ENCODE results near the gene SNAI1.

SNAI1 gene

GRCh38 chr20:50015993-50016770, 33.4 kb downstream of the SNAI1 start:
- TF ChIP-seq, protein P1, sequence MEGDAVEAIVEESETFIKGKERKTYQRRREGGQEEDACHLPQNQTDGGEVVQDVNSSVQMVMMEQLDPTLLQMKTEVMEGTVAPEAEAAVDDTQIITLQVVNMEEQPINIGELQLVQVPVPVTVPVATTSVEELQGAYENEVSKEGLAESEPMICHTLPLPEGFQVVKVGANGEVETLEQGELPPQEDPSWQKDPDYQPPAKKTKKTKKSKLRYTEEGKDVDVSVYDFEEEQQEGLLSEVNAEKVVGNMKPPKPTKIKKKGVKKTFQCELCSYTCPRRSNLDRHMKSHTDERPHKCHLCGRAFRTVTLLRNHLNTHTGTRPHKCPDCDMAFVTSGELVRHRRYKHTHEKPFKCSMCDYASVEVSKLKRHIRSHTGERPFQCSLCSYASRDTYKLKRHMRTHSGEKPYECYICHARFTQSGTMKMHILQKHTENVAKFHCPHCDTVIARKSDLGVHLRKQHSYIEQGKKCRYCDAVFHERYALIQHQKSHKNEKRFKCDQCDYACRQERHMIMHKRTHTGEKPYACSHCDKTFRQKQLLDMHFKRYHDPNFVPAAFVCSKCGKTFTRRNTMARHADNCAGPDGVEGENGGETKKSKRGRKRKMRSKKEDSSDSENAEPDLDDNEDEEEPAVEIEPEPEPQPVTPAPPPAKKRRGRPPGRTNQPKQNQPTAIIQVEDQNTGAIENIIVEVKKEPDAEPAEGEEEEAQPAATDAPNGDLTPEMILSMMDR (conservative IDR thresholded peaks at IDR 0.05; ENCODE audit: low read depth), result no peak
- no peak overlapping the region for H3K27ac ChIP-seq
- ChIA-PET POLR2A (ENCODE audit: low non-redundant PET) (no interaction called here), CTCF (interaction anchor here (0.6 to 1.5 kb wide), 3 partner anchors 37 to 133 kb away, joined by 3 to 6 read pairs (median 4); no protein-coding TSS in a partner anchor)
- no peak for DNase-seq (ENCODE audit: low spot score)

DNA sequence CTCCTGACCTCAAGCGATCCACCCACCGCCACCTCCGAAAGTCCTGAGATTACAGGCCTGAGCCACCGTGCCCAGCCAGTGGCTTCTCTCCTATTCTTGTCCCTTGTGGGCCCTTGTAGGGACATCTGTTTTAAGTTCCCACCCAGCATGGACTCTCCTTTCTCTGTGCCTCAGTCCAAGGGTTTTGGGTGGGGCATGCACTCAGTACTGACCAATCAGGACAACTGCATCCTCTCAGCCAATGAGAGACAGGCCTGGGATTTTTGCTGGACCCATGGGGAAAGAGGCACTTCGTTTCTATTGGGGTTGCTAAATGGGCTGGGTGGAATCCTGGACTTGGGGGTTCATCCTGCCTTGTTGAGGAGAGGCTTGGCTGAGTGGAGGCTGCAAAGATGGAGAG, 34.4 kb downstream of the SNAI1 start:
- TF ChIP-seq, protein P1 (conservative IDR thresholded peaks at IDR 0.05; ENCODE audit: low read depth), result no peak
- ChIA-PET POLR2A (ENCODE audit: low non-redundant PET) (no interaction called here), CTCF (interaction anchor here (0.6 to 1.2 kb wide), 2 partner anchors 68 to 132 kb away, joined by 3 to 4 read pairs; no protein-coding TSS in a partner anchor)
- no peak overlapping the region for H3K27ac ChIP-seq
- DNase-seq (ENCODE audit: low spot score), result no peak

DNA sequence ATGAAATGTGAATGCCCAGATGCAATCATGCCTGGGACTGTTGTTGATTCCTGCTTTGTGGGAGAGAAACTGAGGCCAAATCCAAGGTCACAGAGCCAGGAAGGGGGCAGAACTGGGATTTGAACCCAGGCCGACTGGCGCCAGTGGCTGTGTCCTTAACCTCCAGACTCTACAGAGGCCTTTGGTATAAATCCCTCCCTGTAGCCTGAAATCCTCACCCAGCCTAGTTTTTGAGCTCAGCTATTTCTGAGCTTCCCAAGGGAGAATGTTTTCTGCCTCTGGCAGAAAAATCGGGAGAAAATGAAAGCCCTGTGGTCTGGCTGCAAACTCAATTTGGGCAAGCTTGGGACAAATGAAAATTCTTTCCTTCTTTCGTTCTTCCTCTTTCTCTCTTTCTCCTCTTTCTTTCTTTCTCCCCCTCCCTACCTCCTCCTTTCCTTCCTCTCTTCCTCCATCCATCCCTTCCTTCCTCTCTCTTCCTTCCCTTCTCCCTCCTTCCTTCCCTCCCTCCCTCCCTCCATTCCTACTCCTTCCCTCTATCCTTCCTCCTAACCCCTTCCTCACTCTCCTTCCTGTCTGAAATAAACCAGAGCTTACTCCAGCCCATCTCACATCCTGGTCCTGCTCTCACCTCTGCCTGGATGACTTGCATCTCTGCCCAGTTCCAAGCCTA, 34.9 kb downstream of the SNAI1 start:
- no peak overlapping the region for H3K27ac ChIP-seq
- ChIA-PET POLR2A (ENCODE audit: low non-redundant PET) (no interaction called here), CTCF (interaction anchor here (0.7 kb wide), 1 partner anchor 24 kb away, joined by 3 read pairs; no protein-coding TSS in a partner anchor)
- no peak for DNase-seq (ENCODE audit: low spot score)
- TF ChIP-seq, protein P1 (conservative IDR thresholded peaks at IDR 0.05; ENCODE audit: low read depth), result no peak

GRCh38 chr20:50019466-50020256, 36.9 kb downstream of the SNAI1 start:
- TF ChIP-seq, protein P1 (conservative IDR thresholded peaks at IDR 0.05; ENCODE audit: low read depth), result no peak
- DNase-seq (ENCODE audit: low spot score), result peak; percentile 89
- ChIA-PET CTCF (interaction anchor here (0.6 to 4.2 kb wide), 7 partner anchors 18 to 668 kb away, joined by 3 to 32 read pairs (median 4); no protein-coding TSS in a partner anchor), POLR2A (ENCODE audit: low non-redundant PET) (interaction anchor here (0.6 to 0.7 kb wide), 2 partner anchors 42 to 46 kb away, joined by 5 to 7 read pairs; no protein-coding TSS in a partner anchor)
- peak overlapping the region; percentile 81 for H3K27ac ChIP-seq

DNA sequence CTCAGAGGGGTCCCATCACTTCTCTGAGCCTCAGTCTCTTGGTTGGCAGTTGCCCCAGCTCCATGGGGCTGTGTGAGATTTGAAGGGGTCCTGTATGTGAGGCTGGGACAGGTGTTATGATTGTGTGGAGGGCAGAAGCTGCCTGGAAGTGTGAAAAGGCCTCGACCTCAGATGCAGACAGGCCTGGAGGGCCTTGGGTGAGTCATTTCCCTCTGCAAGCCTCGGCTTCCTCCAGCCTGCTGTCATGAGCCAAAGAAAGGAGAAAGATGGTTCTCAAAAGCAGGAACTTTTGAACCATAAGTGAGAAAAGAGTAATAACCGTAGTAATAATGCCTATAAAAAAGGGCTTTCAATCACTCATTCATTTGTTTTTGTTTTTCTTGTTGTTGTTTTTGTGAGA, 37.5 kb downstream of the SNAI1 start:
- ChIA-PET POLR2A (ENCODE audit: low non-redundant PET) (interaction anchor here (0.6 to 0.7 kb wide), 2 partner anchors 42 to 45 kb away, joined by 5 to 7 read pairs; no protein-coding TSS in a partner anchor), CTCF (interaction anchor here (0.6 to 4.2 kb wide), 6 partner anchors 17 to 669 kb away, joined by 3 to 32 read pairs (median 4); no protein-coding TSS in a partner anchor)
- peak; percentile 91 for DNase-seq (ENCODE audit: low spot score)
- peak overlapping the region; percentile 81 for H3K27ac ChIP-seq
- TF ChIP-seq, protein P1 (conservative IDR thresholded peaks at IDR 0.05; ENCODE audit: low read depth), result no peak

DNA sequence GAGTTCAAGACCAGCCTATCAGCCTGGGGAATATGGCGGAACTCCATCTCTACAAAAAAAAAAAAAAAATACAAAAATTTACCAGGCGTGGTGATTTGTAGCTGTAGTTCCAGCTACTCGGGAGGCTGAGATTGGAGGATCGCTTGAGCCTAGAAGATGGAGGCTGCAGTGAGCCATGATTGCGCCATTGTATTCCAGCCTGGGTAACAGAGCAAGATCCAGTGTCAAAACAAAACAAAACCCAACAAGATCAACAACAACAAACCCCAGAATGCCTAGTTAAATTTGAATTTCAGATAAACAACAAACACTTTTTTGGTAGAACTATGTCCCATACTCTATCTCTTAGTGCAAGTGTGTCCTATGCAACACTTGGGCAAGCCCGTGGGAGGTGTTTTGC, 39.9 kb downstream of the SNAI1 start:
- TF ChIP-seq, protein P1 (conservative IDR thresholded peaks at IDR 0.05; ENCODE audit: low read depth), result no peak
- ChIA-PET POLR2A (ENCODE audit: low non-redundant PET) (no interaction called here), CTCF (interaction anchor here (0.8 to 4.2 kb wide), 2 partner anchors 34 to 44 kb away, joined by 5 to 32 read pairs; no protein-coding TSS in a partner anchor)
- H3K27ac ChIP-seq, result no peak overlapping the region
- DNase-seq (ENCODE audit: low spot score), result no peak
